NOMO-1 treated with dmso at 0.1 percent for 144 hours (cell line): ENCODE results near the gene CDC123.
"Not testable (repeated sequence)": the region's sequence is repeated elsewhere in the genome, so short reads cannot be mapped to it uniquely, and the experiment has no call there.

Experiments
- DNase-seq: peaks from one replicate; lab custom pipeline; 2025; ENCODE audit not compliant: unreplicated experiment; lab: John Stamatoyannopoulos, UW

The CDC123 gene

GRCh38 chr10:12189426-12189825, 6.6 kb upstream of the CDC123 start:
- DNase-seq: no peak

- no peak for DNase-seq
Measured at GRCh38 chr10:12191715-12192114, 4.3 kb upstream of the CDC123 start.

- no peak for DNase-seq
Measured at GRCh38 chr10:12193193-12193592, 2.8 kb upstream of the CDC123 start.

- DNase-seq: no peak
Measured at GRCh38 chr10:12194752-12195271, 1.2 kb upstream of the CDC123 start.

GRCh38 chr10:12195281-12195602, 746 bp upstream of the CDC123 start:
- DNase-seq: no peak

GRCh38 chr10:12196531-12197211, 683 bp downstream of the CDC123 start:
- no peak for DNase-seq

GRCh38 chr10:12198156-12198555, 2.2 kb downstream of the CDC123 start:
- peak; percentile 15 for DNase-seq

GRCh38 chr10:12200850-12201249, 4.9 kb downstream of the CDC123 start:
- no peak for DNase-seq

GRCh38 chr10:12201543-12201942, 5.6 kb downstream of the CDC123 start:
- no peak for DNase-seq

- no peak for DNase-seq
Measured at GRCh38 chr10:12202226-12202625, 6.2 kb downstream of the CDC123 start.

- DNase-seq: no peak
Measured at GRCh38 chr10:12205082-12205481, 9.1 kb downstream of the CDC123 start.

GRCh38 chr10:12207114-12207513, 11.1 kb downstream of the CDC123 start:
- DNase-seq: no peak

- DNase-seq: no peak
Measured at GRCh38 chr10:12208460-12208859, 12.5 kb downstream of the CDC123 start.

GRCh38 chr10:12212454-12212853, 16.5 kb downstream of the CDC123 start:
- DNase-seq: no peak

- DNase-seq: no peak
Measured at GRCh38 chr10:12213621-12214020, 17.6 kb downstream of the CDC123 start.

- DNase-seq: no peak
Measured at GRCh38 chr10:12214093-12214492, 18.1 kb downstream of the CDC123 start.

GRCh38 chr10:12214763-12215218, 18.8 kb downstream of the CDC123 start:
- DNase-seq: no peak

- no peak for DNase-seq
Measured at GRCh38 chr10:12218991-12219390, 23.0 kb downstream of the CDC123 start.

GRCh38 chr10:12221323-12222298, 25.6 kb downstream of the CDC123 start:
- no peak for DNase-seq

- no peak for DNase-seq
Measured at GRCh38 chr10:12225444-12225843, 29.5 kb downstream of the CDC123 start.

GRCh38 chr10:12226438-12226837, 30.4 kb downstream of the CDC123 start:
- not testable (repeated sequence) for DNase-seq

- no peak for DNase-seq
Measured at GRCh38 chr10:12228851-12229250, 32.9 kb downstream of the CDC123 start.
